Keratinocyte (primary cell): Measurements from ENCODE around the gene PDE4DIP. TPM values are rescaled to one million over a fixed set of nuclear protein-coding genes. Genes with fewer than 3 reads are reported as not detected.
"Not testable (repeated sequence)": the region's sequence is repeated elsewhere in the genome, so short reads cannot be mapped to it uniquely, and the experiment has no call there.

Source experiments
- DNase-seq: peaks from one replicate; pipeline ENCODE4 v3.0.0-alpha.2; 2011; ENCODE audit warnings: low read depth, missing footprints, low spot score
- FAIRE-seq: peaks from 2 replicates; lab custom pipeline; 2011; peaks lifted over from hg19 to GRCh38; lab: Jason Lieb, UNC
- H2AFZ ChIP-seq: 2 replicates; pipeline ENCODE4 v1.6.0; 2012; ENCODE audit warnings: low read length, control low read depth, inconsistent platforms; ENCODE audit not compliant: control insufficient read depth
- H3K27ac ChIP-seq: 2 replicates; pipeline ENCODE4 v1.5.1; 2011; ENCODE audit warnings: low read length; ENCODE audit not compliant: control insufficient read depth, insufficient read depth
- H3K27me3 ChIP-seq: 3 replicates; pipeline ENCODE4 v1.6.0; 2011; ENCODE audit warnings: low read length; ENCODE audit not compliant: control insufficient read depth, insufficient read depth; ENCODE audit errors: extremely low read depth
- H3K36me3 ChIP-seq, 2 experiments: 2 replicates in 1 of 2; 3 replicates in 1 of 2; pipeline ENCODE4 v1.5.1; 2011; ENCODE audit warnings: low read length in 2 of 2, mild to moderate bottlenecking in 1 of 2; ENCODE audit not compliant: control insufficient read depth in 2 of 2, insufficient read depth in 2 of 2; ENCODE audit errors: extremely low read depth in 1 of 2
- H3K4me1 ChIP-seq: 3 replicates; pipeline ENCODE4 v1.5.1; 2011; ENCODE audit warnings: low read length; ENCODE audit not compliant: control insufficient read depth, insufficient read depth; ENCODE audit errors: extremely low read depth
- H3K4me2 ChIP-seq: 3 replicates; pipeline ENCODE4 v1.6.0; 2011; ENCODE audit warnings: low read depth, low read length; ENCODE audit not compliant: control insufficient read depth, insufficient read depth; ENCODE audit errors: extremely low read depth
- H3K4me3 ChIP-seq, 3 experiments: fragments of 200-600 bp in 1 of 3; sonication (generic) in 1 of 3; 2 replicates in 2 of 3; 3 replicates in 1 of 3; pipeline ENCODE4 v1.5.1; 2011 to 2016; ENCODE audit warnings: low read length in 3 of 3, mild to moderate bottlenecking in 3 of 3, control low read depth in 2 of 3, inconsistent platforms in 1 of 3, low read depth in 1 of 3, mixed read lengths in 1 of 3, mixed run types in 1 of 3, moderate library complexity in 1 of 3; ENCODE audit not compliant: control insufficient read depth in 2 of 3, insufficient read depth in 2 of 3; ENCODE audit errors: extremely low read depth in 1 of 3
- H3K79me2 ChIP-seq: 2 replicates; pipeline ENCODE4 v1.6.0; 2012; ENCODE audit warnings: low read length; ENCODE audit not compliant: control insufficient read depth, insufficient read depth
- H3K9ac ChIP-seq: 3 replicates; pipeline ENCODE4 v1.6.0; 2011; ENCODE audit warnings: low read length; ENCODE audit not compliant: control insufficient read depth, insufficient read depth; ENCODE audit errors: extremely low read depth
- H3K9me1 ChIP-seq: 3 replicates; pipeline ENCODE4 v1.6.0; 2011; ENCODE audit warnings: low read length; ENCODE audit not compliant: control insufficient read depth, insufficient read depth; ENCODE audit errors: extremely low read depth
- H3K9me3 ChIP-seq: 2 replicates; pipeline ENCODE4 v1.5.1; 2012; ENCODE audit warnings: low read depth, low read length; ENCODE audit not compliant: control insufficient read depth
- H4K20me1 ChIP-seq: 3 replicates; pipeline ENCODE4 v1.6.0; 2011; ENCODE audit warnings: low read length; ENCODE audit not compliant: control insufficient read depth, insufficient read depth; ENCODE audit errors: extremely low read depth
- dilution Hi-C: fragments of 300-500 bp; cut with MboI; formaldehyde crosslinking; loops from one replicate; pipeline ENCODE4 v1.7.0; 2020; ENCODE audit warnings: low sequenced_read_pairs; ENCODE audit not compliant: extremely low pct_ligation_motif_present
- polyA plus RNA-seq, 5 experiments: library from polyadenylated mRNA; depleted of rRNA in 3 of 5; stranded (reverse) in 3 of 5; stranded (forward) in 1 of 5; unstranded in 1 of 5; fragments of >200 nt; gene quantifications; 1 replicate in 1 of 5; 2 replicates in 3 of 5; 3 replicates in 1 of 5; pipeline versions ENCODE4 v1.2.1 to v1.2.3, GENCODE V29; 2011 to 2012; ENCODE audit warnings: missing spikeins in 2 of 5, low read depth in 1 of 5, low replicate concordance in 1 of 5

The PDE4DIP gene
- polyA plus RNA-seq, 1 donor (not counting 4 experiments of a cell fraction or from before 2014, with no cell fraction given), result 31.5 TPM

DNA sequence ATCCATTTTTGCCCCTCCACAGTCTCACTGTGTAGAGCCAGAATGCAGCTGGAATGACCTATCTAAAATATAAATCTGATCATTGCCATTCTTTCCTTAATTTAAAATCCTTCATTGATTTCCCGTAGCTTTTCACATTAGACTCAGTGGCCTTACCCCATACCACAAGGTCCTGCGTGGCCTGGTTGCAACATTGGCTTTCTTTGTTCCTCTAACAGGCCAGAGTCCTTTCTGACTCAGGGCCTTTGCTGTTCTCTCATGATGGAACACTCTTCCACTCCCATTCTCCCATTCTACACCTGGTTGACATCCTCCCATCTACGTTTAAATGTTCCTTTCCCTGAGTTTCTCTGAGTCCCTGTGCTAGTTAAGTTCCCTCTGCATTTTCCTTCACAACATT, 18.4 kb downstream of the PDE4DIP start:
- H3K27ac ChIP-seq, H3K79me2 ChIP-seq, H3K4me3 ChIP-seq, H3K9ac ChIP-seq, H3K4me2 ChIP-seq, FAIRE-seq, DNase-seq, H3K27me3 ChIP-seq, dilution Hi-C loops, H3K9me1 ChIP-seq, H3K4me1 ChIP-seq, H3K9me3 ChIP-seq, H3K36me3 ChIP-seq, H4K20me1 ChIP-seq, H2AFZ ChIP-seq: not testable (repeated sequence)

- DNase-seq, H3K4me3 ChIP-seq, FAIRE-seq, H3K79me2 ChIP-seq, dilution Hi-C loops, H2AFZ ChIP-seq, H3K4me2 ChIP-seq, H3K36me3 ChIP-seq, H3K9ac ChIP-seq, H4K20me1 ChIP-seq, H3K9me3 ChIP-seq, H3K27ac ChIP-seq, H3K4me1 ChIP-seq, H3K9me1 ChIP-seq, H3K27me3 ChIP-seq: not testable (repeated sequence)
Observed at GRCh38 chr1:148868924-148869633, 24.9 kb downstream of the PDE4DIP start.

- dilution Hi-C loops, H3K79me2 ChIP-seq, FAIRE-seq, H3K9me1 ChIP-seq, H3K27me3 ChIP-seq, H3K9ac ChIP-seq, H2AFZ ChIP-seq, H3K9me3 ChIP-seq, H3K4me1 ChIP-seq, H3K4me3 ChIP-seq, H3K27ac ChIP-seq, DNase-seq, H4K20me1 ChIP-seq, H3K4me2 ChIP-seq, H3K36me3 ChIP-seq: not testable (repeated sequence)
Observed at GRCh38 chr1:148869634-148869961, 25.4 kb downstream of the PDE4DIP start.

DNA sequence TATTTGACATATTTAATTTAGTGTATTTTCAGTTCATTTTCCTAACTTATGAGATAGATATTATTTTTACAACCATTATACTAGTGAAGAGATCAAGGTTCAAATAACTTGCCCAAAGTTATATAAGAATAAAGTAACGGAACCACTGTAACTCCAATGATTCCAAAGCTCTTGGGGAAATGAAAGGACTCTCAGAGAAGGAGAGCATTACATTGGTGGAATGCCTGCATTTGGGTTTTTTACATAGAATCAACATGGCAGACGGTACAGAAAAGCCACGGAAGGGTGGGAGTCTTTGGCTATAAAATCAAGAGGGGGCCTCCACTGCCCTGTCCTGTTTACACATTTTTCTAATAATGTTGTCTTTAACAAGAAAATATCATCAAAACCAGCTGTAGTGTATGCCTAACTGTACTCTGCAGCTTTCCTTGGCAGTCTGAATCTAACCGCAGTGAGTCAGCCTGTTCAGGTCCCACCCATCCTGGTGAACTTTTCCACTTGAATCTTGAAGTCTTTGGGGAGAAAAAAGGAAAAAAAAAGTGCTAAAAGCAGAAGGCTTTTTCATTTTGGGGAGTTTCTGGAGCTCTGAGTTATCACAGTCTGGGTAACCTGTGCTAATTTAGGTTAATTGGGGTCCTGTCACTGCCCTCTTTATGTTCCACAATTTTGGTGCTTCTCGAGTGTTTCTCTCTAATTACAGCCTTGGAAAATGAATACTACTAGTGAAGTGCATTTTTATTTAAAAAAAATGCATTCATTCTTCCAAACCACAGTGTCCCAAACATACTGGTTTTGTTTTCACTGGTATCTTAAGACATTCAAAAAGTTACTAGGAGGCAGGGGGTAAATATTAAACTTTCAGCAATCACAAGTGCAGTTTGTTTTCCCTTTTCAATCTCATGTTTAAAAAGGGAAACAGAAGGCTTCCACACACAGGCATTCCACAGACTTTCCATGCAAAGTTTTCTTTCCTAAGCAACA, 30.5 kb downstream of the PDE4DIP start:
- not testable (repeated sequence) for H3K79me2 ChIP-seq, H3K27ac ChIP-seq, DNase-seq

More for the DNA sequence above, 30.5 kb downstream of the PDE4DIP start:
- H3K4me2 ChIP-seq, H3K9me3 ChIP-seq, H3K9me1 ChIP-seq, H3K36me3 ChIP-seq, H3K9ac ChIP-seq, H3K27me3 ChIP-seq, H3K4me1 ChIP-seq, H2AFZ ChIP-seq, dilution Hi-C loops, H3K4me3 ChIP-seq, H4K20me1 ChIP-seq, FAIRE-seq: not testable (repeated sequence)
